ENCODE results near the gene CLK2. TPM values are rescaled to one million over a fixed set of nuclear protein-coding genes. Genes with fewer than 3 reads are reported as not detected.
A peak's percentile ranks its signal among the peaks of the same experiment; 100 is the strongest.

The CLK2 gene
- total and polyA plus RNA-seq, 2 of the 13 experiments (the other 11 are each of a cell fraction or from before 2014, with no cell fraction given) = 20.1 to 73.5 TPM

GRCh38 chr1:155300553-155301329 lies 27.4 kb upstream of the CLK2 start (continued):
- TF ChIP-seq ARID4A (CRISPR knock-in tag; IDR thresholded peaks at IDR 0.05; ENCODE audit: borderline replicate concordance) (peak; percentile 86), ZNF766 (CRISPR knock-in tag; IDR thresholded peaks at IDR 0.05; ENCODE audit: borderline replicate concordance) (peak; percentile 74; the same call in 1 of the 2 replicates), NR0B2 (CRISPR knock-in tag; IDR thresholded peaks at IDR 0.05) (no peak), ZNF747 (CRISPR knock-in tag; IDR thresholded peaks at IDR 0.05; ENCODE audit: borderline replicate concordance) (peak; percentile 83; the same call in 1 of the 2 replicates), ZSCAN30 (CRISPR knock-in tag; IDR thresholded peaks at IDR 0.05) (no peak), NCOA2 (CRISPR knock-in tag; IDR thresholded peaks at IDR 0.05) (peak; percentile 72), ZNF770 (CRISPR knock-in tag; IDR thresholded peaks at IDR 0.05) (no peak), ZNF24 (IDR thresholded peaks at IDR 0.05) (no peak), POGZ (CRISPR knock-in tag; IDR thresholded peaks at IDR 0.05) (peak; percentile 77), ZNF317 (CRISPR knock-in tag; IDR thresholded peaks at IDR 0.05) (peak; percentile 96), TFDP2 (CRISPR knock-in tag; IDR thresholded peaks at IDR 0.05) (peak; percentile 71), THAP8 (CRISPR knock-in tag; IDR thresholded peaks at IDR 0.05; ENCODE audit: borderline replicate concordance) (no peak), TERF1 (CRISPR knock-in tag; IDR thresholded peaks at IDR 0.05) (no peak), MXD4 (CRISPR knock-in tag; IDR thresholded peaks at IDR 0.05) (peak; percentile 79), ESRRA (CRISPR knock-in tag; IDR thresholded peaks at IDR 0.05; ENCODE audit: low read depth) (peak; percentile 81; the same call in 1 of the 2 replicates), EED (CRISPR knock-in tag; IDR thresholded peaks at IDR 0.05) (no peak), ZNF644 (CRISPR knock-in tag; IDR thresholded peaks at IDR 0.05; ENCODE audit: low read depth) (peak; percentile 97), ZNF841 (CRISPR knock-in tag; IDR thresholded peaks at IDR 0.05; ENCODE audit: borderline replicate concordance) (no peak), HMG20A (CRISPR knock-in tag; IDR thresholded peaks at IDR 0.05; ENCODE audit: borderline replicate concordance) (peak; percentile 81; the same call in 1 of the 2 replicates)

Data from HepG2 (cell line).